ENCODE data around the gene PARVA.

- TF ChIP-seq POLR2A (IDR thresholded peaks at IDR 0.05; ENCODE audit: low read depth, low read length) (no peak), POLR2AphosphoS5 (IDR thresholded peaks at IDR 0.05; ENCODE audit: low read depth, low read length) (no peak), POU2F2 (IDR thresholded peaks at IDR 0.05; ENCODE audit: low read depth, low read length) (no peak)
Measured at GRCh38 chr11:12541583-12542151, 164.3 kb downstream of the PARVA start.

All from GM12891 (cell line).